Loucy (cell line): ENCODE measurements around the gene CYP4Z1.

Experiments
- H2AFZ ChIP-seq: fragments of 200-600 bp; sonication (generic); 2 replicates; pipeline ENCODE4 v1.6.0; 2016; ENCODE audit warnings: antibody characterized with exemption, mild to moderate bottlenecking, low read length, moderate library complexity
- H3F3A ChIP-seq: fragments of 200-600 bp; 2 replicates; pipeline ENCODE4 v1.6.0; 2016; ENCODE audit warnings: antibody characterized with exemption, low read depth, mild to moderate bottlenecking
- H3K27me3 ChIP-seq: fragments of 200-600 bp; sonication (generic); 2 replicates; pipeline ENCODE4 v1.6.1; 2014; ENCODE audit warnings: low read length, mild to moderate bottlenecking; ENCODE audit not compliant: insufficient read depth, poor library complexity, severe bottlenecking
- H3K36me3 ChIP-seq: fragments of 200-600 bp; sonication (generic); 2 replicates; pipeline ENCODE4 v1.6.1; 2016; ENCODE audit warnings: low read length; ENCODE audit not compliant: insufficient read depth
- H3K4me1 ChIP-seq: fragments of 200-600 bp; sonication (generic); 2 replicates; pipeline ENCODE4 v1.5.1; 2014; ENCODE audit warnings: low read length, mild to moderate bottlenecking; ENCODE audit not compliant: insufficient read depth, poor library complexity, severe bottlenecking
- H3K4me2 ChIP-seq: fragments of 200-600 bp; sonication (generic); 2 replicates; pipeline ENCODE4 v1.6.0; 2014; ENCODE audit warnings: antibody characterized with exemption, low read length, low read depth, mild to moderate bottlenecking; ENCODE audit not compliant: poor library complexity, severe bottlenecking
- H3K4me3 ChIP-seq: fragments of 200-600 bp; sonication (generic); 2 replicates; pipeline ENCODE4 v1.5.1; 2014; ENCODE audit warnings: low read length, mild to moderate bottlenecking, mixed read lengths; ENCODE audit not compliant: poor library complexity, severe bottlenecking
- H3K79me2 ChIP-seq: fragments of 200-600 bp; sonication (generic); 2 replicates; pipeline ENCODE4 v1.6.1; 2014; ENCODE audit warnings: low read length; ENCODE audit not compliant: insufficient read depth
- H3K9ac ChIP-seq: fragments of 200-600 bp; sonication (generic); 2 replicates; pipeline ENCODE4 v1.6.0; 2014; ENCODE audit warnings: mild to moderate bottlenecking, low read depth, low read length, moderate library complexity; ENCODE audit not compliant: poor library complexity, severe bottlenecking
- H3K9me2 ChIP-seq: fragments of 200-600 bp; sonication (generic); replicated peaks from 2 replicates; pipeline ENCODE4 v1.6.1; 2016; ENCODE audit warnings: low read depth, low read length, mixed read lengths
- H3K9me3 ChIP-seq: fragments of 200-600 bp; sonication (generic); 2 replicates; pipeline ENCODE4 v1.6.1; 2014; ENCODE audit warnings: mild to moderate bottlenecking, antibody characterized with exemption, low read length, low read depth; ENCODE audit not compliant: insufficient read depth
- H4K20me1 ChIP-seq: fragments of 200-600 bp; sonication (generic); 2 replicates; pipeline ENCODE4 v1.6.0; 2014; ENCODE audit warnings: antibody characterized with exemption, low read length, mild to moderate bottlenecking; ENCODE audit not compliant: insufficient read depth, poor library complexity, severe bottlenecking
- EZH2phosphoT487 ChIP-seq: fragments of 200-600 bp; IDR thresholded peaks from 2 replicates; pipeline ENCODE4 v1.6.1; 2018; ENCODE audit warnings: antibody characterized with exemption, mild to moderate bottlenecking, moderate library complexity, borderline replicate concordance
- TF ChIP-seq, protein P1 (sequence below): fragments of 200-600 bp; sonication (generic); conservative IDR thresholded peaks from 2 replicates; pipeline ENCODE4 v1.5.1; 2014; ENCODE audit warnings: mild to moderate bottlenecking, antibody characterized with exemption, low read length

CYP4Z1 gene

DNA sequence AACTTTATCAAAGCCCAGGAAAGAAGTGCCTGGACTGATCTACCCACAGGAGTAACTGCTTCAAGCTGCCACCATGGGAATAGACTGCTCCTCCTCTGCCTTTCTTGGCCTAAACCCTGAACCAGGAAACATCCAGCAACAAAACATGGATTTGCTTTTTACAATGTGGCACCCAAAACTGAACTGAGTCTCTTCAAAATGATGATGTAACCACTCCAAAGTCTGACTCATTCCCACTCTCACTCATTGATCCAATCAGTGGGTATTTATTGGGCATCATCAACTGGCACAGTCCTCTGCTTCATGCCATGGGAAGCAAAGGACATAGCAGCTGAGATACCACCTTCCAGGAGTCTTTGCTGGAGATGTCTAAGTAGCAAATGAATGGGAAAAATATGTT is 93.7 kb downstream of the CYP4Z1 start:
- H3K27me3 ChIP-seq: no peaks in the 10 kb centered on the region
- no peak for TF ChIP-seq EZH2phosphoT487
- TF ChIP-seq, protein P1, sequence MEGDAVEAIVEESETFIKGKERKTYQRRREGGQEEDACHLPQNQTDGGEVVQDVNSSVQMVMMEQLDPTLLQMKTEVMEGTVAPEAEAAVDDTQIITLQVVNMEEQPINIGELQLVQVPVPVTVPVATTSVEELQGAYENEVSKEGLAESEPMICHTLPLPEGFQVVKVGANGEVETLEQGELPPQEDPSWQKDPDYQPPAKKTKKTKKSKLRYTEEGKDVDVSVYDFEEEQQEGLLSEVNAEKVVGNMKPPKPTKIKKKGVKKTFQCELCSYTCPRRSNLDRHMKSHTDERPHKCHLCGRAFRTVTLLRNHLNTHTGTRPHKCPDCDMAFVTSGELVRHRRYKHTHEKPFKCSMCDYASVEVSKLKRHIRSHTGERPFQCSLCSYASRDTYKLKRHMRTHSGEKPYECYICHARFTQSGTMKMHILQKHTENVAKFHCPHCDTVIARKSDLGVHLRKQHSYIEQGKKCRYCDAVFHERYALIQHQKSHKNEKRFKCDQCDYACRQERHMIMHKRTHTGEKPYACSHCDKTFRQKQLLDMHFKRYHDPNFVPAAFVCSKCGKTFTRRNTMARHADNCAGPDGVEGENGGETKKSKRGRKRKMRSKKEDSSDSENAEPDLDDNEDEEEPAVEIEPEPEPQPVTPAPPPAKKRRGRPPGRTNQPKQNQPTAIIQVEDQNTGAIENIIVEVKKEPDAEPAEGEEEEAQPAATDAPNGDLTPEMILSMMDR: no peak
- H3K79me2 ChIP-seq: no peaks in the 10 kb centered on the region
- no peaks in the 10 kb centered on the region for H4K20me1 ChIP-seq
- H3K9ac ChIP-seq: no peak overlapping the region
- H3K36me3 ChIP-seq: no peaks in the 10 kb centered on the region
- no peaks in the 10 kb centered on the region for H3K9me3 ChIP-seq
- no peaks in the 10 kb centered on the region for H3F3A ChIP-seq
- no peaks in the 10 kb centered on the region for H3K9me2 ChIP-seq
- no peak overlapping the region for H2AFZ ChIP-seq
- no peak overlapping the region for H3K4me2 ChIP-seq
- H3K4me3 ChIP-seq: no peak overlapping the region
- H3K4me1 ChIP-seq: no peaks in the 10 kb centered on the region

DNA sequence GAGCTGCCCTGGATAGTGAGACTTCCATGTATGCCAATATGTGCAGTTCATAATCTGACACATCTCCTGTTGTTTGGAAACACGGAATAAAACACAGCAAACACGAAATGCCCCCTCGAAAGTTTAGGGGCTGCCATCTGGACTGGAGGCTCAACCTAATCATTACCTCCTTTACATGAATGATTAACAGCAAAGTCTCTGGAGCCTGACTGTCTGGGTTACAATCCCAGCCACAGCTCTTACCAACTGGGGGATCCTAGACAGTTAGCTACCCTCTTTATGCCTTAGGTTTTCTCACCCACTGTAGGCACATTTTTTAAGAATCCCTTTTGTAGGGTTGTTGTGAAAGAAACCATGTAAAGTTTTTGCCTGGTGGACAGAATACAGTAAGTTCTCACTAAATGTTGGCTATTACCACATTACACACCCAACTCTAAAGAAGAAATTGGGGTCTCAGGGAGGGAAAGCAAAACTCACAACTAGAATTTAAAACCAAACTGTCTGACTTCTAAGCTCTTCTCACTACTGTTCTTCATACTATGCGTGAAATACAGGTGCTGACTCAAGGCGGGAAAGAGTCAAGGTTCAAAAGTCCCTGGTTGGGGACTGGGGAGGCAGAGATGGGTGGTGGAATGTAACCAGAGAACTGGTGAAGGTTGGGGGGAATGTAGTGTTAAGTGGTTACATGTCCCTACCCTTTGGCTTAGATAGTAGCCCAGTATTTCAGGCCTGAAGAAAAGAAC is 94.4 kb downstream of the CYP4Z1 start:
- H4K20me1 ChIP-seq: no peaks in the 10 kb centered on the region

DNA sequence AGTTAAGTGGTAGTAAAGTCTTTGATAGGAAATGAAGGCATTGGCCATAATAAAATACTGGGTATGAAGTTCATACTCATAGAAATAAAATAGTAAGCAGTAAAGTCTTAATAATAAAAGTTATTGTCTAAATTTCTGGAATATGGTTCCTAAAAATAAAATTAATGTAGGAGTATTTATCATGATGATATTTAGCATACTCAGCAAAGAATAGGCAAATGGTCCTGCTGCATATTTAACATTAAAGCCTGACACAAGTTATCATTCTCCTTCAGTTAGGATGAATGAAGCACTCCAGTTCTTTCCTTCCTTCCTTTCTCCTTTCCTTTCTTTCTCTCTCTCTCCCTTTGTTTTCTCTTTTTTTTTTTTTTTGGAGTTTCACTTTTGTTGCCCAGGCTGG is 97.5 kb downstream of the CYP4Z1 start:
- H4K20me1 ChIP-seq: no peaks in the 10 kb centered on the region
- TF ChIP-seq, protein P1: no peak
- TF ChIP-seq EZH2phosphoT487: no peak
- H3K36me3 ChIP-seq: no peaks in the 10 kb centered on the region
- no peak overlapping the region for H3K4me2 ChIP-seq
- H3F3A ChIP-seq: no peaks in the 10 kb centered on the region
- no peaks in the 10 kb centered on the region for H3K79me2 ChIP-seq
- no peaks in the 10 kb centered on the region for H3K4me1 ChIP-seq
- no peak overlapping the region for H2AFZ ChIP-seq
- no peak overlapping the region for H3K4me3 ChIP-seq
- H3K9me2 ChIP-seq: no peaks in the 10 kb centered on the region
- no peaks in the 10 kb centered on the region for H3K27me3 ChIP-seq
- H3K9me3 ChIP-seq: no peaks in the 10 kb centered on the region
- no peak overlapping the region for H3K9ac ChIP-seq

More for the DNA sequence above, 94.4 kb downstream of the CYP4Z1 start:
- Histone ChIP-seq H3K27me3 (no peaks in the 10 kb centered on the region), H3K9ac (no peak overlapping the region), H3K9me2 (no peaks in the 10 kb centered on the region), H3K4me1 (no peaks in the 10 kb centered on the region), H3K36me3 (no peaks in the 10 kb centered on the region), H2AFZ (no peak overlapping the region), H3K9me3 (no peaks in the 10 kb centered on the region), H3F3A (no peaks in the 10 kb centered on the region), H3K4me2 (no peak overlapping the region), H3K4me3 (no peak overlapping the region), H3K79me2 (no peaks in the 10 kb centered on the region)
- no peak for TF ChIP-seq EZH2phosphoT487
- TF ChIP-seq, protein P1: no peak
